Adrenal gland (tissue), 12 donors: Measurements from ENCODE around the gene B3GALT6. TPM values are rescaled to one million over a fixed set of nuclear protein-coding genes. Genes with fewer than 3 reads are reported as not detected.

Experiments
- DNase-seq, 7 donors: peaks; one replicate each; pipeline ENCODE4 v3.0.0-alpha.2; 2019 to 2020
- H3K27ac ChIP-seq, 5 donors: fragments of 200-600 bp; sonication (generic) in 4 of 5; 1 replicate in 3 of 5; 2 replicates in 2 of 5; pipeline versions ENCODE4 v1.5.1 to v1.8.0; 2016 to 2020; ENCODE audit warnings: mild to moderate bottlenecking in 1 of 5
- H3K27me3 ChIP-seq: fragments of 200-600 bp; 2 replicates; pipeline ENCODE4 v1.8.0; 2021
- H3K36me3 ChIP-seq, 2 donors: fragments of 200-600 bp; replicated peaks in 1 of 2; 1 replicate in 1 of 2; 2 replicates in 1 of 2; pipeline versions ENCODE4 v1.5.1 to v1.8.0; 2018 to 2022
- H3K4me1 ChIP-seq, 2 donors: fragments of 200-600 bp; replicated peaks in 1 of 2; 1 replicate in 1 of 2; 2 replicates in 1 of 2; pipeline versions ENCODE4 v1.5.1 to v1.8.0; 2018 to 2021
- H3K4me3 ChIP-seq, 4 donors: fragments of 200-600 bp; sonication (generic) in 3 of 4; one replicate each; pipeline ENCODE4 v1.5.1; 2016 to 2018
- H3K9me3 ChIP-seq, 3 donors: fragments of 200-600 bp; sonication (generic) in 1 of 3; replicated peaks in 1 of 3; 1 replicate in 2 of 3; 2 replicates in 1 of 3; pipeline versions ENCODE4 v1.5.1 to v1.8.0; 2016 to 2021
- CTCF ChIP-seq, 6 experiments: fragments of 450-650 bp in 4 of 6; fragments of 200-600 bp in 2 of 6; sonication (generic) in 1 of 6; IDR thresholded peaks; 1 replicate in 5 of 6; 2 replicates in 1 of 6; pipeline versions ENCODE4 v1.5.1 to v1.8.0; 2016 to 2021; ENCODE audit warnings: antibody characterized with exemption in 6 of 6, mild to moderate bottlenecking in 2 of 6, moderate library complexity in 1 of 6
- POLR2A ChIP-seq, 2 donors: fragments of 450-650 bp; IDR thresholded peaks; one replicate each; pipeline ENCODE4 v1.6.1; 2017; ENCODE audit warnings: antibody characterized with exemption in 2 of 2, mild to moderate bottlenecking in 2 of 2, moderate library complexity in 1 of 2
- WGBS, 4 donors: extraction: QIAGEN DNeasy Blood & Tissue Kit in 2 of 4; methylation state at CpG; one replicate each; pipeline versions ENCODE4 v1.1.5 to v1.1.7; 2013 to 2017; 5-methylcytosine and 5-hydroxymethylcytosine counted together
- intact Hi-C, 2 donors: fragments of 100-400 bp; cut with DNase I; formaldehyde crosslinking; loops; one replicate each; pipeline versions ENCODE4 v1.14.1 to v1.15.0; 2022 to 2023
- polyA plus RNA-seq, 3 donors: library from polyadenylated mRNA; stranded (reverse); fragments of 200-250 nt in 2 of 3; fragments of 350-450 nt in 1 of 3; fragmentation: Illumina TruSeq in 1 of 3; extraction: RNeasy Lipid Tissue Mini Kit (QIAGEN cat#74804) in 1 of 3; gene quantifications; one replicate each; pipeline ENCODE4 v1.2.3, GENCODE V29; 2013 to 2014
- total RNA-seq, 9 donors: library from RNA; depleted of rRNA in 4 of 9; stranded (reverse); fragments of >200 nt in 4 of 9; fragments of 120-200 nt in 1 of 9; fragmentation: NEBNext Ultra II Directional in 1 of 9; extraction: Animal tissue kit (Norgen Biotek cat#: 25700) in 1 of 9; gene quantifications; one replicate each; pipeline versions ENCODE4 v1.1.0 to v1.2.4, GENCODE V29; 2013 to 2023
- donor health status: healthy with polysubstance abuse.
- donor health status: Bipolar disorder and iron deficiency.
- donor health status: DM: yes; HTN: yes; CAD: no.
- donor health status: DM: no; HTN: no; CAD: no.
- donor health status: DM: no; HTN: no; CAD: no.
- donor health status: DM: yes; HTN: yes; CAD: no.

B3GALT6 gene
- total and polyA plus RNA-seq, 12 donors, result 7.2 to 39.4 (median 16.7) TPM

- DNase-seq, result peak in 1 of 7 donors; percentile 5
- WGBS, 4 donors, result 83 to 91% (median 87%) methylated on average over 5 to 22 of the region's 22 CpGs
- H3K9me3 ChIP-seq, result peaks cover 0 to 5% (median 0%) of the 10 kb centered on the region in 3 donors
- no peak overlapping the region for H3K27ac ChIP-seq
- intact Hi-C loops, result no loop called here
- no peak overlapping the region for H3K4me3 ChIP-seq
- peaks cover 0 to 8% of the 10 kb centered on the region in 2 donors for H3K4me1 ChIP-seq
- no peaks in the 10 kb centered on the region for H3K36me3 ChIP-seq
- TF ChIP-seq CTCF (IDR thresholded peaks at IDR 0.05) (no peak), POLR2A (IDR thresholded peaks at IDR 0.05) (no peak)
- H3K27me3 ChIP-seq, result peaks cover 18% of the 10 kb centered on the region
Measured at GRCh38 chr1:1199141-1199960, 32.7 kb upstream of the B3GALT6 start.

- no peak overlapping the region for H3K4me3 ChIP-seq
- TF ChIP-seq POLR2A (IDR thresholded peaks at IDR 0.05), result no peak
- H3K27ac ChIP-seq, result no peak overlapping the region
- peaks cover 19% of the 10 kb centered on the region for H3K27me3 ChIP-seq
- H3K4me1 ChIP-seq, result peaks cover 0 to 8% of the 10 kb centered on the region in 2 donors
- H3K9me3 ChIP-seq, result no peaks in the 10 kb centered on the region
- H3K36me3 ChIP-seq, result no peaks in the 10 kb centered on the region
- peak in 2 of 7 donors; percentile 5 to 10 for DNase-seq
- intact Hi-C loops, result no loop called here
- WGBS, 4 donors, result 76 to 85% (median 78%) methylated on average over 15 to 31 of the region's 31 CpGs
Measured at GRCh38 chr1:1199961-1200875, 31.8 kb upstream of the B3GALT6 start.

- TF ChIP-seq POLR2A (IDR thresholded peaks at IDR 0.05), result no peak
- no peak for TF ChIP-seq CTCF (IDR thresholded peaks at IDR 0.05)
- H3K4me1 ChIP-seq, result peaks cover 0 to 8% of the 10 kb centered on the region in 2 donors
- H3K27me3 ChIP-seq, result peaks cover 27% of the 10 kb centered on the region
- intact Hi-C loops, result no loop called here
- WGBS, 4 donors, result 0 to 16% (median 3%) methylated on average over 1 to 109 of the region's 109 CpGs
- H3K9me3 ChIP-seq, result no peaks in the 10 kb centered on the region
- DNase-seq, result peak in 3 of 7 donors; percentile 12 to 28 (median 19)
- H3K4me3 ChIP-seq, result peak overlapping the region in 1 of 4 donors; percentile 69
- no peak overlapping the region for H3K27ac ChIP-seq
- no peaks in the 10 kb centered on the region for H3K36me3 ChIP-seq
Measured at GRCh38 chr1:1200876-1201810, 30.9 kb upstream of the B3GALT6 start.

- no peak overlapping the region for H3K27ac ChIP-seq
- peaks cover 1 to 8% of the 10 kb centered on the region in 2 donors for H3K4me1 ChIP-seq
- no peaks in the 10 kb centered on the region for H3K36me3 ChIP-seq
- intact Hi-C loops, result no loop called here
- peaks cover 44% of the 10 kb centered on the region for H3K27me3 ChIP-seq
- no peak overlapping the region for H3K4me3 ChIP-seq
- no peaks in the 10 kb centered on the region for H3K9me3 ChIP-seq
- no peak for DNase-seq
- 70 to 74% methylated on average over 25 to 27 of the region's 27 CpGs; no CpG with 5 or more reads in 2 of the 4 donors for WGBS, 4 donors
- TF ChIP-seq POLR2A (IDR thresholded peaks at IDR 0.05) (no peak), CTCF (IDR thresholded peaks at IDR 0.05) (no peak)
Measured at GRCh38 chr1:1202831-1203560, 29.0 kb upstream of the B3GALT6 start.
